Peyer's patch (tissue), 4 donors: Measurements from ENCODE around the gene TFDP1. TPM values are rescaled to one million over a fixed set of nuclear protein-coding genes. Genes with fewer than 3 reads are reported as not detected.

ENCODE experiments used
- DNase-seq, 3 donors: peaks; one replicate each; pipeline ENCODE4 v3.0.0-alpha.2; 2017 to 2019
- H3K27ac ChIP-seq, 4 donors: fragments of 200-600 bp; sonication (generic); one replicate each; pipeline ENCODE4 v1.5.1; 2016 to 2019
- H3K27me3 ChIP-seq, 2 donors: fragments of 200-600 bp; sonication (generic); one replicate each; pipeline ENCODE4 v1.5.1; 2019
- H3K36me3 ChIP-seq, 3 donors: fragments of 200-600 bp; sonication (generic); one replicate each; pipeline ENCODE4 v1.5.1; 2016 to 2019
- H3K4me1 ChIP-seq, 4 donors: fragments of 200-600 bp; sonication (generic); one replicate each; pipeline ENCODE4 v1.5.1; 2016 to 2019
- H3K4me3 ChIP-seq, 4 donors: fragments of 200-600 bp; sonication (generic); 1 replicate in 3 of 4; 2 replicates in 1 of 4; pipeline ENCODE4 v1.5.1; 2016 to 2019; ENCODE audit warnings: mild to moderate bottlenecking in 1 of 4
- H3K9me3 ChIP-seq, 4 donors: fragments of 200-600 bp; sonication (generic); one replicate each; pipeline ENCODE4 v1.5.1; 2016 to 2019; ENCODE audit warnings: mild to moderate bottlenecking in 1 of 4
- POLR2A ChIP-seq, 2 donors: fragments of 450-650 bp; IDR thresholded peaks; one replicate each; pipeline ENCODE4 v1.5.1; 2017; ENCODE audit warnings: antibody characterized with exemption in 2 of 2, mild to moderate bottlenecking in 2 of 2, moderate library complexity in 2 of 2
- total RNA-seq, 4 donors: library from RNA; depleted of rRNA; stranded (reverse); fragments of >200 nt; gene quantifications; one replicate each; pipeline ENCODE4 v1.1.0, GENCODE V29; 2016
- TF ChIP-seq, protein P1 (sequence below), 6 experiments: fragments of 450-650 bp in 4 of 6; fragments of 200-600 bp in 2 of 6; sonication (generic) in 1 of 6; IDR thresholded peaks; one replicate each; pipeline ENCODE4 v1.5.1; 2017 to 2019; ENCODE audit warnings: antibody characterized with exemption in 6 of 6, mild to moderate bottlenecking in 3 of 6, moderate library complexity in 1 of 6

The TFDP1 gene
- total RNA-seq, 4 donors from 2014 or later, result 37.0 to 75.1 (median 48.0) TPM

DNA sequence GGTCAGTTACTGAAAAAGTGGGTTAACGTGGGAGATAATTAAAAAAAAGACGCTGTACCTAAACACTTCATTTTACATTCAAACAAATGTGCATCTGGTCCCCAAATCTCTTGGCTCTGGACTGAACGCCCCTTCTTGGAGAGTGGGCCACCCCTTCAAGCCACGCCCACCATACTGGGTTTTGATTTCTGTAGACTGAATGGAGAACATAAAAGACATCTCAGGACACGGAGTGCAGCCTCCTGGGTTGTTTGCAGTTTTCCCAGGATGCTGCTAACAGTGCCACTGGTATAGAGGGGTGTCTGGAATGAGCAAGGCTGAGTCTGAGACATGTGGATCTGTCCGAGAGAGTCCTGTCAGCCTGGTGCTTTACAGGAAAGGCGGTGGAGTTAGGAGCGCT lies 10.6 kb downstream of the TFDP1 start:
- TF ChIP-seq, protein P1, sequence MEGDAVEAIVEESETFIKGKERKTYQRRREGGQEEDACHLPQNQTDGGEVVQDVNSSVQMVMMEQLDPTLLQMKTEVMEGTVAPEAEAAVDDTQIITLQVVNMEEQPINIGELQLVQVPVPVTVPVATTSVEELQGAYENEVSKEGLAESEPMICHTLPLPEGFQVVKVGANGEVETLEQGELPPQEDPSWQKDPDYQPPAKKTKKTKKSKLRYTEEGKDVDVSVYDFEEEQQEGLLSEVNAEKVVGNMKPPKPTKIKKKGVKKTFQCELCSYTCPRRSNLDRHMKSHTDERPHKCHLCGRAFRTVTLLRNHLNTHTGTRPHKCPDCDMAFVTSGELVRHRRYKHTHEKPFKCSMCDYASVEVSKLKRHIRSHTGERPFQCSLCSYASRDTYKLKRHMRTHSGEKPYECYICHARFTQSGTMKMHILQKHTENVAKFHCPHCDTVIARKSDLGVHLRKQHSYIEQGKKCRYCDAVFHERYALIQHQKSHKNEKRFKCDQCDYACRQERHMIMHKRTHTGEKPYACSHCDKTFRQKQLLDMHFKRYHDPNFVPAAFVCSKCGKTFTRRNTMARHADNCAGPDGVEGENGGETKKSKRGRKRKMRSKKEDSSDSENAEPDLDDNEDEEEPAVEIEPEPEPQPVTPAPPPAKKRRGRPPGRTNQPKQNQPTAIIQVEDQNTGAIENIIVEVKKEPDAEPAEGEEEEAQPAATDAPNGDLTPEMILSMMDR (IDR thresholded peaks at IDR 0.05), result no peak
- TF ChIP-seq POLR2A (IDR thresholded peaks at IDR 0.05), result no peak
- Histone ChIP-seq H3K27ac (no peak overlapping the region), H3K9me3 (no peaks in the 10 kb centered on the region), H3K4me3 (no peak overlapping the region), H3K27me3 (no peaks in the 10 kb centered on the region), H3K4me1 (no peaks in the 10 kb centered on the region), H3K36me3 (peaks cover 0 to 26% (median 0%) of the 10 kb centered on the region in 3 donors)
- DNase-seq, result peak in 1 of 3 donors; percentile 15

DNA sequence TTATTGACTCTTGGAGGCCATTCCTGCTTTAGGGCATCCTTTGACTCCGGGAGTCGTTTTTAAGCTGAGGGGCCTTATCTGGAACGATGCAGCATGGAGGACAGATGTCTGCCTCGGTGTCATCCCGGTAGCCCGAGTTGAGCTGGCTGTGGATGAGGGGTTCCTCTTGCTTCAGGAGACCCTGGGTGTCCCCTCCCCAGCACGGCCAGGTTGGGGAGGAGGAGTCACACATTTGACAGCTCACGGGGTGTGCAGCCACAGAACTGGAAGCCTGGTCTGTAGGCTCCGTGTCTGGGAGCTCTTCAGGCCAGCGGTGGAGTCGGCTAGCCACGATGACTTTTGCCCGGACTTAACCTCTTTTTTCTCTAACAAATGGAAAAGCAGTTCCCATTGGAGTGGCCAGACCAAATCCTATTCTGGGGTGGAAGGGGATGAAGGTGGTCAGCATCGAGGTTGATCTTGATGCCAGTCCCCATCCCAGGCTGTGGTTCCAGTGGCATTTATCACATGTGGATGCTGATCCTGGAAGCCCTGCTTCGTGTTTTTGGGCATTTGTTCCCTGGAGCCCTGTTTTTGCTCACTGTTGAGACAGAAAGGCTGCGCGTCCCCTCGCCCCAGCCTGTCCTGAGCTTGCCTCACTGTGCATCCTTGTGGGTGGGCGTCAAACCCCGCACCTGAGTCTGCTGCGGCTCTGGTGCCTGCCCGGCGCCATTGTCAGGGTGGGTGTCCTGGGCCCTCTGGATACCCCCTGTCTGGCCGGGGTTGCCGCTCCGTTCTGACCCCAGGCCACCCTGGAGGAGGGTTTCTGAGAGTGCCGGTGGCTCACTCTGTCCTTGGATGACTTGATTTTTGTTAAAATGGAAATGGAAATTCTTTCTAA lies 12.0 kb downstream of the TFDP1 start:
- Histone ChIP-seq H3K27me3 (no peaks in the 10 kb centered on the region), H3K4me3 (no peak overlapping the region), H3K4me1 (no peaks in the 10 kb centered on the region), H3K27ac (no peak overlapping the region), H3K9me3 (no peaks in the 10 kb centered on the region), H3K36me3 (peaks cover 0 to 26% (median 0%) of the 10 kb centered on the region in 3 donors)
- DNase-seq, result peak in 2 of 3 donors; percentile 31 to 40
- TF ChIP-seq, protein P1 (IDR thresholded peaks at IDR 0.05), result no peak
- TF ChIP-seq POLR2A (IDR thresholded peaks at IDR 0.05), result no peak

DNA sequence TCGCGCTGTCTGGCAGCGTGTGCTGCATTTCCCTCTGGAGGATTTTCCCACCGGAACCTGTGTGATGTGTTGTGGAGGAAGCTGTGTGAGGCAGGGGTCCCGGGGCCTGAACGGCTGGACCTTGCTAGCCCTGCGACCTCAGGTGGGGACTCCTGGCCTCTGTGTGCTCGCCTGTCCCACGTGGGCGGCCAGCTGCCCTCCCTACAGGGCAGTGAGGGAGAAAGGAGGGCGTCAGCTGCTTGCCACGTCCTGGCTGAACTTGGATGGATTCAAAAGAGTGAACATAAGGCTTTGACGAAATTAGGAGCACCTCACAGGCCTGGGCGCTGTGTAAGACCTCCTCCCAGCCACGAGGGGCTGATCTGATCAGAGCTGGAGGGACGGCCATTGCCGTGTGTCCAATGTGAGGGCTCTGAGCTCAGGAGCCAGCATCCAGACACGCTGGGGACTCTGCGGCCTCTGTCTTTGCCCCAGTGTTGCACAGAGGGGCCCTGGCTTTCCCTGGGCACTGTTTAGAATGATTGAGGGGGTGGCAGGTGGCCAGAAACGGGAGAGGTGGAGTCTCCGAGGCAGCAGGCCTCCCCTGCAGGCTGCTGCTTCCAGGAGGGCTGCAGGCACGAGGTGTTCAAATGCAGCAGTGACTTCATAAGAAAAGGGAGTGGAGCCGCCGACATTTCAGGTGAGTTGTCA lies 13.0 kb downstream of the TFDP1 start:
- no peak overlapping the region for H3K4me3 ChIP-seq
- H3K27me3 ChIP-seq, result no peaks in the 10 kb centered on the region
- peak in 1 of 3 donors; percentile 28 for DNase-seq
- H3K9me3 ChIP-seq, result no peaks in the 10 kb centered on the region
- H3K36me3 ChIP-seq, result peaks cover 0 to 26% (median 0%) of the 10 kb centered on the region in 3 donors
- no peak for TF ChIP-seq POLR2A (IDR thresholded peaks at IDR 0.05)
- TF ChIP-seq, protein P1 (IDR thresholded peaks at IDR 0.05), result no peak
- no peak overlapping the region for H3K27ac ChIP-seq
- no peaks in the 10 kb centered on the region for H3K4me1 ChIP-seq

DNA sequence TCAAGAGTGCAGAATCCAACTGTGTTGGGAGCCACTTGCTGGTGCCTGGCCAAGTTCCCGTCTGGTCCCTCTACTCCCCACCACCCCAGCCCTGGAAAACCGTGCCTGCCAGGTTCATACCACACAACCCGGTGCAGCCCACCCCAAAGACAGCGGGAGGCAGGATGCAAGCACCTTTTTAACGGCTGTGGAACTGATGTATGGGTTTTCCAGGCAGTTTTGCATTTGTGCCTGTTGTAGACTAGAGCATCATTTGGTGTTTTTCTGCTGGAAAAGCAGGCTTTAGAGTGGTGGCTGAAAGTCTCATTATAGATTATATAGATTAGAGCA lies 13.5 kb downstream of the TFDP1 start:
- Histone ChIP-seq H3K27ac (no peak overlapping the region), H3K4me3 (no peak overlapping the region), H3K36me3 (peaks cover 0 to 26% (median 0%) of the 10 kb centered on the region in 3 donors), H3K9me3 (no peaks in the 10 kb centered on the region), H3K27me3 (no peaks in the 10 kb centered on the region), H3K4me1 (no peaks in the 10 kb centered on the region)
- no peak for TF ChIP-seq POLR2A (IDR thresholded peaks at IDR 0.05)
- TF ChIP-seq, protein P1 (IDR thresholded peaks at IDR 0.05), result no peak
- DNase-seq, result no peak

DNA sequence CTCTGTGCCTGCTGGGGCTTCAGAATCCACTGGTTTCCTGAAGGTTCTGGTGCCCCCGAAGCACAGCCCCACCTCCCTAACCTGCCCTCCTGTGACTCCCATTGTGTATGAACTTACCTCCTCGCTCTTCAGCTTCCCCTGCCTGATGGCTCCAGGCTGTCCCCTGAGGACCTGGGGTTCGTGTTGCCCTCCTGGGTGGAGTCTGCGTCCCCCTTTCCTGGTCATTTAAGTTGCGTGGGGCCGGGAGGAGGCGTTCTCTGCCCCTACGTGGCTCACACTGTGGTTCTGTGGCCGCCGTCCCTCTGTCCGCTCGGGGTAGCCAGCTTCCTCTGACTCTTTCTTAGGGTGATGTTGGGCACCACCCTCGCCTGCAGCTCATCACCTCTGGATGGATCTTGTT lies 13.9 kb downstream of the TFDP1 start:
- H3K27ac ChIP-seq, result no peak overlapping the region
- H3K27me3 ChIP-seq, result no peaks in the 10 kb centered on the region
- no peak overlapping the region for H3K4me3 ChIP-seq
- no peaks in the 10 kb centered on the region for H3K4me1 ChIP-seq
- no peaks in the 10 kb centered on the region for H3K9me3 ChIP-seq
- no peak for TF ChIP-seq POLR2A (IDR thresholded peaks at IDR 0.05)
- TF ChIP-seq, protein P1 (IDR thresholded peaks at IDR 0.05), result no peak
- DNase-seq, result peak in 1 of 3 donors; percentile 9
- peaks cover 0 to 26% (median 0%) of the 10 kb centered on the region in 3 donors for H3K36me3 ChIP-seq
